HG02981 (cell line): Measurements from ENCODE around the gene MADD.
"Not testable (repeated sequence)": the region's sequence is repeated elsewhere in the genome, so short reads cannot be mapped to it uniquely, and the experiment has no call there.

ENCODE experiments used
- ATAC-seq: cut with Tn5 transposase; IDR thresholded peaks from one replicate; pipeline ENCODE4 v1.9.1; 2021; ENCODE audit warnings: mild to moderate bottlenecking, moderate library complexity; ENCODE audit not compliant: unreplicated experiment

Gene MADD

DNA sequence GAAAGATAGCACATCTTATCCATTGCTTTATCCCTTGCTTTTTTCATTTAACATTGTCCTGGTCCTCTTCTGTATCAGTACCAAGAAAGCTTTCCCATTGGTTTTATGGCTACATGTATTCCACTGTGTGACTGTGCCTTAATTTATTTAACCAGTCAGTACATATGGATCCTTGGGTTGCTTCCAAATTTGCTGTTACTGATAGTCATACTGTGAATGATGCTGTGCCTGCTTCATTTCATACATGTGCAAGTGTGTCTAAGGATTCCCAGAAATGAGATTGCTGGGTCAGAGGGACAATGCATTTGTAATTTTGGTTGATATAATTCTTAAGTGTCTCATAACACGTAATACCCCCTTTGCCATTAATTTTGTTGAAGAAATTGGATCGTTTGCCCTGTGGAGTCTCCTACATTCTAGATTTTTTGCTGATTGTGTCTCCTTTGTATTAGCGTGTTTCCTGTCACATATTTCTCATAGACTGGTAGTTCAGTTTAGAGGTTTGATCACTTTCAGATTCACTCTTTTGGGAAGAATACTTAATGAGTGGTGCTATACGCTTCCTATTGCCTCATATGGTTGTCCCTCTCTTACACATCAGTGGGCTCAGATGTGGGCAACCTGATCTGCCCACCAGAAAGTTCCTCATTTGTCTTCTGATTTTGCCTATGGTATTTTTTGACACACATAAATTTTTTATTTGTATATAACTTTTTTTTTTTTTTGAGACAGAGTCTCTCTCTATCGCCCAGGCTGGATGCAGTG is 47.3 kb downstream of the MADD start:
- no peak for ATAC-seq

DNA sequence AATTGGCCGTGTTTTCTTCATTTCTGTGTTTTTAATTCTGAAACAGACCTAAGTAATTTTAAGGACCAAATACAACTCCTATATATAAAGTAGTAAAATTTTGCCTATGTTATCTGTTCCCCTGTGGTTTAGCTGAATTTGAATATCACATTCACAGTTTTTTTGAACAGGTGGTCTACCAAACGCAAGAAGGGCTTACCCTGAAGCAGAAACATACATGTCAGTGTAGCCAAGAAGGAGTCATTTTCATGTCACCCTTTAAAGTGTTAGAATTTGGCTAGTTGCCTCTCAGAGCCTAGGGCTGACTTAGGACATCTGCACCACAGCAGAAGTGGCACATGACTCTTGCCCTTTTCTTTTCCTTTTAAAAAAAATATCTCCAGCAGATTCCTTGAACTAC is 48.2 kb downstream of the MADD start:
- no peak for ATAC-seq

- no peak for ATAC-seq
These were observed 54.6 kb downstream of the MADD start for GRCh38 chr11:47324520-47324919.

DNA sequence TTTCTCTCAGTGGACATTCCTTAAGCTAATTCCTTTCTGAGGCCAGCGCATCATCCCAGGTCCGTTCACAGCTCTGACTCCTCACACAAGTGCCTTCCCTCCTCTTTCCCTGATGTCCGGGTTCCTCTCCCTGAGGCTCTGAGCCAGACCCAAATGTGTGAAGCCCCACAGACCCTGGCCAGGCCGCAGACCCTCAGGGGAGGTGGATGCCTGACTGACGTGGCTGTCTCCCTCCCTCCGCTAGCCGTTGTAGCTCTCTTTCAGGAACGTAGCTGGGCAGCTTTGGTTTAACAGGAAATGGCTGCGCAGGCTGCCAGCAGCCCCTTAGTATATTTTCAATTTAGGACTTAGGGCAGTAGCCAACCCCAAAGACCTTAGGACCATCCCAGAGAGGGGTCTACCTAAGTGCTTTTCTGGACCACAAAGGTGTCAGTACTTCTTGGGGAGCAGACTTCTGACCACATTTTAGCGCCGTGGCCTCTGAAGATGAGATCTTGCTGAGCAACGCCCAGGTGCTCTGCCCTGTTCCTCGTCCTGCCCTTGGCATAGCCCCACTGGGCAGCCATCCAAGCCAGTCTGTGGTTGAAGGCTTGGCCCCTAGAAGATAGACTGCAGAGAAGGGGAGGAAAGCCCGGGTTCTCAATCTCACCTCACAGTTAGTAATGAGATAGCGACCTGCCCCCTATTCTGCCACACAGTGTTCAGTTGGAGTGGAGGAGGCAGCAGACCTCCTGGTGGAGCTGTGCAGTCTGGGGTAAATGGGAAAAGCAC is 55.5 kb downstream of the MADD start:
- ATAC-seq = no peak

DNA sequence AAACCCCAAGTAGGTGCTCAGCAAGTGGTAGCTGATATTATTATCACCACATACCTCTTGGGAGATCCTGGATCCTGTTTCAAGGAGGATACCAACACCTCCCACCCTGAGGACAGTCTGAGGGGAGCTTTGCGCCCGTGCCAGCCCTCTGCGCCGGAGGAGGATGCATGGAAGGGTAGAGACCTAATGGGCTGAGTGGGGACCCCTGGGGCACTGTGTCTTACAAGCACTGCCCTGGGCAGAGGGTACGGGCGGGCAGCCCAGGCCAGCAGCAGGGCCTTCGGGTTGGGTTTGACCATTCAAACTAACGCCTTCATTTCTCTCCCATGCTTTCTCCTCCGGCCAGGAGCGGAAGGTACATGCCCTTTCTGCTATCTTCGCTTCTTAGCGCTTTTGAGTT is 56.3 kb downstream of the MADD start:
- ATAC-seq = no peak

DNA sequence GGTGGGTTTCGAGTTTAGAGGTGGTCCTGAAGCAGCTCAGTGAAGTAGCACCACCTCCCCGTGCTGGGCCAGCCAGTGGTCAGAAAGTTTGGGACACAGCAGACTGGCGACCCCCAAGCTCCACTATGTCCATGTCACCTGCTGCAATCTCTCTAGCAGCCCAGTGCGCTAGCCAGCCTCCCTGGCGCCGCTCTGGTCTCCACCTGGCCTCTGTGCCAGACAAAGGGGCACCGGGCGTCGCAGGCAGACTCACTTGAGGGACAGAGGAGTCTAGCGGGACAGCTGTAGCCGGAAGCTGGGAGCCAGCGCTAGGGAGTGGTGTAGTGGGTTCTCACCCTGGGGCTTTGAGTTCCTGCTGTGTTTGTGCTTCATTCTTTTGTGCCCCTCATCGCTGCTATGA is 57.1 kb downstream of the MADD start:
- ATAC-seq = no peak

DNA sequence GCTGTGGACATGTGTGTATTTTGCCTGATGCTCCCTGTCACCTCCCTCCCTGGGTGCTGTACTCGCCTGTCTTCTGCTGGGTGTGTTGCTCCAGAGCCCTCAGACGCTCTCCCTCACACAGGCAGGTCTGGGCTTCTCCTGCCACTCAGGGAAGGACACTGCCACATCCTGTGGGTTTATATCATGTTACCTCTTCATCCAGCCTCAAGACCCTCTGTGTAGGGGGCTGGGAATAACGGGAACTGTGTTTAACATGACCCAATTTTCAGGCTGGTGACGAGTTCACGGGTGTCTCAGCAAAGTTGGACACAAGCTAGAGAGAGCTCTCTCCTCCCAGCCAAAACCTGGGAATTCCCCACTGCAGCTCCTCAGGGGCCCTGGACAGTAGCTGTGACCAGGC is 58.0 kb downstream of the MADD start:
- ATAC-seq = no peak

DNA sequence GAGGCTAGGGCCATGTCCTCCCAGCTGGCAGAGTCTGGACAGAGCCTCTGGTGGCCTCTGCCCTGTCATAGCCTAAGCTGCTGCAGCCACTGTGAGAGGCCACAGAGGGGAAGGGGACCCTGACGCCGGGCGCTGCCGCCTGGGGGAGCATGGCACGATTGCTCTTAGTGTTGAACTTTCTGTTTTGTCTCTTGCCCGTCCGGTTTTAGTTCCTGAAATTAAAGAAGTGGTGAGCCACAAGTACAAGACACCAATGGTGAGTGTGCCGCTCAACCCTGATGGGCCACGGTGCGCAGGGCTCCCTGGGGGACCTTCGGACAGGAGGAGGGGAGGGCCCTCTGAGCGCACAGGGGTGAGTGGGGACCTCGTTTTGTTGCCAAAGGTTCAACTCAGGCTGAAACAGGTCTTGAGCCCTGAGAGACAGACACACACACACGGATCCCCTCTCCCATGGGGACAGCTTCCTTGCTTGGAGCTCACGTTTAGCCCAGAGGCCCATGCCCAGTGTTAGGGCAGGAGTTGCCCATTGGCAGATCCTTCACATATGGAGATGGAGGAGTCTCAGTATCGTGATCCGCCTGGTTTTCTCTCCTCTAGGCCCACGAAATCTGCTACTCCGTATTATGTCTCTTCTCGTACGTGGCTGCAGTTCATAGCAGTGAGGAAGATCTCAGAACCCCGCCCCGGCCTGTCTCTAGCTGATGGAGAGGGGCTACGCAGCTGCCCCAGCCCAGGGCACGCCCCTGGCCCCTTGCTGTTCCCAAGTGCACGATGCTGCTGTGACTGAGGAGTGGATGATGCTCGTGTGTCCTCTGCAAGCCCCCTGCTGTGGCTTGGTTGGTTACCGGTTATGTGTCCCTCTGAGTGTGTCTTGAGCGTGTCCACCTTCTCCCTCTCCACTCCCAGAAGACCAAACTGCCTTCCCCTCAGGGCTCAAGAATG is 58.8 kb downstream of the MADD start:
- ATAC-seq = no peak

- no peak for ATAC-seq
These were observed 59.6 kb downstream of the MADD start for GRCh38 chr11:47329431-47329986.

GRCh38 chr11:47329987-47330931 is 60.3 kb downstream of the MADD start:
- no peak for ATAC-seq

DNA sequence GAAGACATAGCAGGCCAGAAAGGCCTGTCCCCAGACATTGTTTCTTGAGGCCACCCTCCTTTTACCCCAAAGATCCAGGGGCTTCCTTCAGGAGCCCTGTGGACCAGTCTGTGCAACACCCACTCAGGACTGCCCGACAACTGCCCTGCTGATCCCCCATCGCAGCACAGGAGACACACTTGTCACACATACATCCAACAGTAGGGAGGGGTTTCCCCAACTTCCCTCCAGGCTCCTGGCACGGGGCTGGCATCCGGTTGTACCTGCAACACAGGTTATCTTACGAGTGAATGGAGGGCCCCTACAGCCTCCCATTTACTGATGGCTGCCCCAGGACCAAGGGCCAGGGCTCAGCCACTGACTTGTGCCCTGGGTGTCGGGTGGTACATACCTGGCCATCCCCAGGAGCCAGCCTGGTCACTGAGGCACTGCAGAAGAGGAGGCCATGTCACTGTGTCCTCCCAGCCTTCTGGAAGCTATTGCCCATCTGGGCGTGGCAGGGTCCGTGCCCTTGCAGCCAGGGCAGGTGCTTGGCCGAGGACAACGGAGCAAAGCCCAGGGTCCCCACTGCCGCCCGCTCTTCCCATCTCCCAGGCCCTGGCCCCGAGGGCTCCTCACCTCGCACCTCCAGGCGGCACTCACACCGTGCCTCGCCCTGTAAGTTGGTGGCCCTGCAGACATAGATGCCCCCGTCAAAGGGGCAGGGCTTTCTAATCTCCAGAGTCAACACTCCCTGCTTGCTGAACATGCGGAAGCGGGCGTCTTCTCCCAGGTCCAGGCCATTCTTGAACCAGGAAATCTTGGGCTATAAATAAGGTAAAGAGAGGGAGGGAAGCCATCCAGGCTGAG is 61.7 kb downstream of the MADD start:
- no peak for ATAC-seq

- no peak for ATAC-seq
These were observed 62.4 kb downstream of the MADD start for GRCh38 chr11:47332303-47332711.

DNA sequence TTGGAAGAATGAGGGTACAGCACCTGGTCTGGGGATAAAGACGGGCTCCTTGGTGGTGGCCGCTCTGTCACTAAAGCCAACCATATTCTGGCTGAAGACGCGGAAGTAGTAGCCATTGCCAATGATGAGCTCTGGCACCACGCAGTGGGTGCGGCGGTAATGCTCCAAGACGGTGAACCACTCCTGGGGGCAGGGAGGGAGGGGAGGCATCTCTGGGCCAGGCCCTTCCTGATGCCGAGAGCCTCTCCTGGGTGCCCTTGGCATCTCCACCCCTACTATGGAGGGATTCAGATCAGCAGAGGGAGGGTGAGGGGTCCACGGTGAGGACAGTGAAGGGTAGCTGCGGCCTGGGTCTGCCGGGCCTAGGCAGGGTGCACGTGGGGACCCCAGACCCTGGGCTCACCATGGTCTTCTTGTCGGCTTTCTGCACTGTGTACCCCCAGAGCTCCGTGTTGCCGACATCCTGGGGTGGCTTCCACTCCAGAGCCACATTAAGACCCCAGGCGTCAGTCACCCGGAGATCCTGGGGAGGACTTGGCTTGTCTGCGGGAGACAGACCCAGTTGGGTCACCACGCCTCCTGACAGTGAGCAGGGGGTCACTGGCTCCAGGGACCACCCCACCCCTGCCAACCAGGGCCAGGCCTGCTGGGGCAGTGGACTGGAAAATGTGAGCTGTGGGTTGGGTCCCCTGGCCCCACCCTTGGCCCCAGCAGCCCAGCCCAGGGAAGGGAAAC is 63.0 kb downstream of the MADD start:
- ATAC-seq = no peak

DNA sequence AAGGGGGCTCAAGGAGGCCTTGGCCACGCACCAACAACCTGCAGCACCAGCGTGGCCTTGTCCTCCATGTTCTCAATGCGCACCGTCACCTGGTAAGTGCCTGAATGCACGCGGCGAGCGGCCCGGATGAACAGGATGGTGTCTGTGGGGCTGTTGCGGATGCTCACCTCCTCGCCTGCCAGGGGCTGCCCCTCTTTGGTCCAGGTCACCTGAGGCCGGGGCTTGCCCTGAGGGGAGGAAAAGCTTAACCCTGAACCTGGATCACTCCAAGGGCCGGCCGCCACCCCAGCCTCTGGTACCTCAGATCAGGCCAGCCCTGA is 63.6 kb downstream of the MADD start:
- no peak for ATAC-seq

GRCh38 chr11:47333886-47334443 is 64.0 kb downstream of the MADD start:
- no peak for ATAC-seq

- not testable (repeated sequence) for ATAC-seq
These were observed 64.9 kb downstream of the MADD start for GRCh38 chr11:47334699-47335411.

GRCh38 chr11:47335733-47336132 is 65.8 kb downstream of the MADD start:
- ATAC-seq = no peak

DNA sequence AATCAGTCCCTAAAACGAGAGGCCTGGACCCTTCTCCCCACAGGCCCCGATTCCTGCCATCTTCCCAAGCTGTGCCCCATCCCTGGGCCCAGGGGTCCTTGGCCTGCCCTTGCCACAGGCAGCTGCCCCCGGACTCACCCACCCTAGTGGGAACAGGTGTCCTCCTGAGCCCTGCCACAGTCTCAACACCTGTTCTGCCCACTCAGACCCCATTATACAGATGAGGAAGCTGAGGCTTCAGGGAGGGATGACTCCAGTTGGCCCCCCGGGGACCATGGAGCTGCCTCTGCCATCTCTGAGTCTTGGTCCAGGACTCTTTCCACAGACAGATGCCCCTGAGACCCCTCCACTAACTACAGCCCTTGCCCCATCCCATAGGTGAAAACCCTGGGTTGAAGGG is 66.7 kb downstream of the MADD start:
- ATAC-seq = no peak
